CD4-positive, alpha-beta memory T cell (primary cell): Measurements from ENCODE around the gene CALM1. TPM values are rescaled to one million over a fixed set of nuclear protein-coding genes. Genes with fewer than 3 reads are reported as not detected.

Source experiments
- CTCF ChIA-PET: fragments of 350-600 bp; sonication (Branson Sonifier 250); formaldehyde crosslinking; loops from one replicate; lab custom pipeline; 2021; ENCODE audit warnings: inconsistent platforms; ENCODE audit not compliant: partially characterized antibody; lab: Charles Lee
- POLR2A ChIA-PET: fragments of 350-600 bp; sonication (Branson Sonifier 250); formaldehyde crosslinking; loops from one replicate; lab custom pipeline; 2021; ENCODE audit not compliant: partially characterized antibody; lab: Charles Lee
- DNase-seq, 5 donors: peaks; one replicate each; pipeline versions ENCODE4 v3.0.0 to v3.0.0-alpha.2; 2020 to 2022; ENCODE audit warnings: mixed read lengths in 1 of 5
- H3K27ac ChIP-seq: one replicate; pipeline ENCODE4 v1.7.0; 2013; ENCODE audit warnings: low read depth, low read length
- H3K27me3 ChIP-seq: 2 replicates; pipeline ENCODE4 v1.7.0; 2013; ENCODE audit warnings: mild to moderate bottlenecking, low read length, moderate library complexity; ENCODE audit not compliant: insufficient read depth
- H3K36me3 ChIP-seq: 2 replicates; pipeline ENCODE4 v1.7.0; 2013; ENCODE audit warnings: mild to moderate bottlenecking, low read length, moderate library complexity; ENCODE audit not compliant: insufficient read depth
- H3K4me1 ChIP-seq: 2 replicates; pipeline ENCODE4 v1.7.0; 2013; ENCODE audit warnings: mild to moderate bottlenecking, low read length, moderate library complexity; ENCODE audit not compliant: insufficient read depth
- H3K4me3 ChIP-seq, 2 donors: one replicate each; pipeline ENCODE4 v1.7.0; 2013; ENCODE audit warnings: low read length in 2 of 2, mild to moderate bottlenecking in 1 of 2
- H3K9me3 ChIP-seq, 2 donors: one replicate each; pipeline ENCODE4 v1.7.0; 2013; ENCODE audit warnings: low read length in 2 of 2, control low read depth in 1 of 2; ENCODE audit not compliant: control insufficient read depth in 1 of 2
- H3K27ac Mint-ChIP-seq, 7 donors: one replicate each; pipeline ENCODE4 v1.8.0; 2020 to 2021; ENCODE audit warnings: mixed read lengths in 7 of 7, mild to moderate bottlenecking in 6 of 7, inconsistent platforms in 3 of 7, moderate library complexity in 3 of 7
- H3K27me3 Mint-ChIP-seq, 2 donors: one replicate each; pipeline ENCODE4 v1.8.0; 2020 to 2021; ENCODE audit warnings: mixed read lengths in 2 of 2
- H3K36me3 Mint-ChIP-seq, 2 donors: one replicate each; pipeline ENCODE4 v1.8.0; 2020 to 2021; ENCODE audit warnings: mixed read lengths in 2 of 2, inconsistent platforms in 1 of 2, mild to moderate bottlenecking in 1 of 2
- H3K4me1 Mint-ChIP-seq, 4 donors: one replicate each; pipeline ENCODE4 v1.8.0; 2020 to 2021; ENCODE audit warnings: mixed read lengths in 4 of 4, mild to moderate bottlenecking in 1 of 4
- H3K4me3 Mint-ChIP-seq, 8 donors: one replicate each; pipeline ENCODE4 v1.8.0; 2020 to 2021; ENCODE audit warnings: mixed read lengths in 8 of 8, mild to moderate bottlenecking in 7 of 8, moderate library complexity in 6 of 8, inconsistent platforms in 3 of 8
- H3K9me3 Mint-ChIP-seq, 8 donors: one replicate each; pipeline ENCODE4 v1.8.0; 2020 to 2021; ENCODE audit warnings: mixed read lengths in 8 of 8, mild to moderate bottlenecking in 5 of 8, inconsistent platforms in 3 of 8, moderate library complexity in 1 of 8
- intact Hi-C: fragments of 100-400 bp; cut with micrococcal nuclease; formaldehyde crosslinking; loops from one replicate; pipeline ENCODE4 v1.15.1; 2023
- polyA plus RNA-seq, 2 donors: library from polyadenylated mRNA; unstranded; fragments of 300-500 nt; fragmentation: Illumina TruSeq; gene quantifications; one replicate each; pipeline ENCODE4 v1.2.3, GENCODE V29; 2021
- total RNA-seq, 2 experiments: library from RNA; stranded (reverse); gene quantifications; one replicate each; pipeline ENCODE4 v1.2.3, GENCODE V29; 2021

CALM1 gene
- total and polyA plus RNA-seq, 4 experiments from 2014 or later = 693 to 3,289 (median 1,711) TPM

- Mint-ChIP-seq H3K27me3 (peaks cover 0 to 1% of the 10 kb centered on the region in 2 donors), H3K9me3 (peaks cover 0 to 2% (median 0%) of the 10 kb centered on the region in 8 donors), H3K4me3 (no peak overlapping the region), H3K36me3 (no peaks in the 10 kb centered on the region), H3K27ac (no peak overlapping the region), H3K4me1 (no peaks in the 10 kb centered on the region)
- ChIA-PET POLR2A (no interaction called here), CTCF (interaction anchor here (1.5 kb wide), 1 partner anchor 11 kb away, joined by 6 read pairs; no protein-coding TSS in a partner anchor)
- H3K36me3 ChIP-seq = no peaks in the 10 kb centered on the region
- no peak for DNase-seq
- no peaks in the 10 kb centered on the region for H3K9me3 ChIP-seq
- no peak overlapping the region for H3K27ac ChIP-seq
- H3K27me3 ChIP-seq = no peaks in the 10 kb centered on the region
- intact Hi-C loops = no loop called here
- H3K4me3 ChIP-seq = no peak overlapping the region
- H3K4me1 ChIP-seq = no peaks in the 10 kb centered on the region
These were observed 29.3 kb downstream of the CALM1 start for GRCh38 chr14:90426031-90426540.

DNA sequence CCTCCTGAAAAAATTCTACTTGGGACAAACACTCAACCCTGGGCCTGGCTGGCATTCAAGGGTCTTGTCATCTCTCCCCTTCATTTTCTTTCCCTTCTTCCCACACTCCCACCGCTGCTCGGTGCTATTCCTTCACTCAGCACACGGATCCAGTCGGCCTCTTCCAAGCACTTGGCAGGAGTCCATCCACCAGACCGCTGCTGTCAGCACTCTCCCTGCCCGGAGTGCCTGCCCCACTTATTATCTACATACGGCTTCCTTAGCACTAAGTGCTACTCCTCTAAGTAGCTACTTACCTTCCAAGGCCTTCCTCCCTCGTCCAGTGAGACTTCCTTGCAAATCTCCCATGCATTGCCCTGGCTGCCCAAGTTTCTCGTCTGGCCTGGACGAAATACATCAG is 29.8 kb downstream of the CALM1 start:
- Mint-ChIP-seq H3K4me1 (no peaks in the 10 kb centered on the region), H3K27me3 (peaks cover 0 to 1% of the 10 kb centered on the region in 2 donors), H3K9me3 (peaks cover 0 to 2% (median 0%) of the 10 kb centered on the region in 8 donors), H3K36me3 (no peaks in the 10 kb centered on the region), H3K4me3 (no peak overlapping the region), H3K27ac (no peak overlapping the region)
- no peak overlapping the region for H3K4me3 ChIP-seq
- CTCF ChIA-PET = no interaction called here
- H3K9me3 ChIP-seq = no peaks in the 10 kb centered on the region
- no peaks in the 10 kb centered on the region for H3K4me1 ChIP-seq
- H3K27me3 ChIP-seq = no peaks in the 10 kb centered on the region
- DNase-seq = no peak
- H3K36me3 ChIP-seq = no peaks in the 10 kb centered on the region
- POLR2A ChIA-PET = no interaction called here
- no peak overlapping the region for H3K27ac ChIP-seq
- intact Hi-C loops = no loop called here

GRCh38 chr14:90427848-90428426 is 31.1 kb downstream of the CALM1 start:
- no peak overlapping the region for H3K27ac ChIP-seq
- H3K27me3 Mint-ChIP-seq = peaks cover 0 to 1% of the 10 kb centered on the region in 2 donors
- H3K27ac Mint-ChIP-seq = no peak overlapping the region
- H3K36me3 Mint-ChIP-seq = no peaks in the 10 kb centered on the region
- H3K36me3 ChIP-seq = no peaks in the 10 kb centered on the region
- CTCF ChIA-PET = no interaction called here
- no peaks in the 10 kb centered on the region for H3K9me3 ChIP-seq
- H3K27me3 ChIP-seq = no peaks in the 10 kb centered on the region
- H3K4me1 ChIP-seq = no peaks in the 10 kb centered on the region
- no peaks in the 10 kb centered on the region for H3K4me1 Mint-ChIP-seq
- peaks cover 0 to 2% (median 0%) of the 10 kb centered on the region in 8 donors for H3K9me3 Mint-ChIP-seq
- POLR2A ChIA-PET = no interaction called here
- DNase-seq = no peak
- H3K4me3 ChIP-seq = no peak overlapping the region
- no peak overlapping the region for H3K4me3 Mint-ChIP-seq
- intact Hi-C loops = no loop called here

- no peaks in the 10 kb centered on the region for H3K36me3 Mint-ChIP-seq
- Histone ChIP-seq H3K9me3 (no peaks in the 10 kb centered on the region), H3K27me3 (no peaks in the 10 kb centered on the region), H3K4me1 (no peaks in the 10 kb centered on the region), H3K36me3 (no peaks in the 10 kb centered on the region), H3K27ac (no peak overlapping the region), H3K4me3 (no peak overlapping the region)
- H3K4me3 Mint-ChIP-seq = no peak overlapping the region
- H3K9me3 Mint-ChIP-seq = peaks cover 0 to 2% (median 0%) of the 10 kb centered on the region in 8 donors
- peaks cover 3% of the 10 kb centered on the region in 2 donors for H3K27me3 Mint-ChIP-seq
- H3K27ac Mint-ChIP-seq = no peak overlapping the region
- intact Hi-C loops = no loop called here
- ChIA-PET POLR2A (no interaction called here), CTCF (no interaction called here)
- DNase-seq = no peak
- H3K4me1 Mint-ChIP-seq = no peaks in the 10 kb centered on the region
These were observed 31.8 kb downstream of the CALM1 start for GRCh38 chr14:90428676-90429075.

DNA sequence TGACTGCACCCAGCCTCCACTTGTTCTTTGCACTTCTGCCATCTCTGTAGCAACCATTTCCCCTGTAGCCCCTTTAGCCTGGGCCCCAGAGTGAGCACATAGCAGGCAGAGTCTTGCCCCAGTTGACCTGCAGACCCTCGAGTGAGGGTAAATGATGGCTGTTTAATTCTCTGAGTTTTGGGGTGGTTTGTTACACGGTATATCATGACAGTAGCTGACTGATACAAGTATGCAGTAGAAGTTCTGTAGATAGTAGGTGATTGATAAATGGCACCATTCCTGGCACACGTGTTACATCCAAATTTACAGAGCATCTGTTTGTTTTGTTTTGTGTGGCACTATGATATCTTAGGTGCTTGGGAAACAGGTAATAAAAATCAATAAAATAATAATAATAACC is 32.4 kb downstream of the CALM1 start:
- Mint-ChIP-seq H3K9me3 (peaks cover 0 to 2% (median 0%) of the 10 kb centered on the region in 8 donors), H3K4me3 (no peak overlapping the region), H3K27ac (no peak overlapping the region), H3K4me1 (no peaks in the 10 kb centered on the region), H3K27me3 (peaks cover 3 to 5% of the 10 kb centered on the region in 2 donors), H3K36me3 (no peaks in the 10 kb centered on the region)
- ChIA-PET CTCF (no interaction called here), POLR2A (no interaction called here)
- intact Hi-C loops = no loop called here
- no peak for DNase-seq
- no peak overlapping the region for H3K4me3 ChIP-seq
- H3K27me3 ChIP-seq = no peaks in the 10 kb centered on the region
- no peak overlapping the region for H3K27ac ChIP-seq
- H3K9me3 ChIP-seq = no peaks in the 10 kb centered on the region
- H3K4me1 ChIP-seq = no peaks in the 10 kb centered on the region
- no peaks in the 10 kb centered on the region for H3K36me3 ChIP-seq

- H3K36me3 Mint-ChIP-seq = no peaks in the 10 kb centered on the region
- DNase-seq = no peak
- ChIA-PET CTCF (interaction anchor here (0.7 kb wide), 1 partner anchor 142 kb away, joined by 3 read pairs; no protein-coding TSS in a partner anchor), POLR2A (no interaction called here)
- Histone ChIP-seq H3K27ac (no peak overlapping the region), H3K9me3 (no peaks in the 10 kb centered on the region), H3K4me3 (no peak overlapping the region), H3K27me3 (no peaks in the 10 kb centered on the region), H3K36me3 (no peaks in the 10 kb centered on the region), H3K4me1 (no peaks in the 10 kb centered on the region)
- H3K27me3 Mint-ChIP-seq = peaks cover 3 to 6% of the 10 kb centered on the region in 2 donors
- H3K4me1 Mint-ChIP-seq = no peaks in the 10 kb centered on the region
- no peak overlapping the region for H3K4me3 Mint-ChIP-seq
- H3K9me3 Mint-ChIP-seq = peaks cover 0 to 2% (median 0%) of the 10 kb centered on the region in 8 donors
- H3K27ac Mint-ChIP-seq = no peak overlapping the region
- intact Hi-C loops = no loop called here
These were observed 32.9 kb downstream of the CALM1 start for GRCh38 chr14:90429754-90430153.

DNA sequence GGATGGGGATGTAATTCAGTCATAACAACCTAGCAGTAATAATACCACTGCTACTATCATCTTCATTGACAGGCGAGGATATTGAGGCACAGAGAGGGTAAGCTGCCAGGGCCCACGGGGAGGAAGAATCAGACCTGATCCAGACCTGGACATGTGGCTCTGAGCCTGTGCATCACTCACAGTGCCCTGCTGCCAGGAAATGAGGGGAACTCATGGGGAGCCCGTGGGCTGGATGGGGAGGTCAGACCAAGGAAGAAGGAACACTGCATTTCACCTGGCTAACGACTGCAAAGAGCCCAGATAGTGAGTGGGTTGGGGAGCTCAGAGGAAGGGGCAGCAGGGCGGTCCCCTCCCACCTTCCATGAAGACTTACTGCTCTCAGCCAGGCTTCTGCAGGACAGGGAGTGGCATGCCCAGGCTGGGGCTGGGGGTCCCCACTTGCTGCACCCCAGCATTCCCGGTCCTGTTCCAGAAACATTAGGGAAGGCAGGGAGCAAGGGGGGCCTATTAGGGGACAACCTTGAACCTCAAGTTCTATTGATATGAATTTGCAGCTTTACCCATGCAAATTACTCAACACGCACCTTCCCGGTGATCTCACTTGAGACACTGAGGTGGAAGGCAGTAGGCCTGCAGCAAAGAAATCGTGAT is 37.7 kb downstream of the CALM1 start:
- Mint-ChIP-seq H3K9me3 (peaks cover 0 to 2% (median 0%) of the 10 kb centered on the region in 8 donors), H3K36me3 (no peaks in the 10 kb centered on the region), H3K27me3 (peaks cover 3 to 4% of the 10 kb centered on the region in 2 donors), H3K4me3 (no peak overlapping the region), H3K4me1 (no peaks in the 10 kb centered on the region), H3K27ac (no peak overlapping the region)
- Histone ChIP-seq H3K27me3 (no peaks in the 10 kb centered on the region), H3K27ac (no peak overlapping the region), H3K4me1 (no peaks in the 10 kb centered on the region), H3K36me3 (no peaks in the 10 kb centered on the region), H3K4me3 (no peak overlapping the region), H3K9me3 (no peaks in the 10 kb centered on the region)
- CTCF ChIA-PET = no interaction called here
- intact Hi-C loops = no loop called here
- DNase-seq = no peak
- POLR2A ChIA-PET = no interaction called here
